Breast epithelium (tissue), 4 donors: ENCODE measurements around the gene VMA21. TPM values are rescaled to one million over a fixed set of nuclear protein-coding genes. Genes with fewer than 3 reads are reported as not detected.
A peak's percentile ranks its signal among the peaks of the same experiment; 100 is the strongest.

Experiments used
- DNase-seq, 2 donors: peaks; one replicate each; pipeline ENCODE4 v3.0.0-alpha.2; 2019; ENCODE audit warnings: low spot score in 2 of 2
- H3K27ac ChIP-seq, 2 donors: fragments of 200-600 bp; sonication (generic) in 1 of 2; one replicate each; pipeline ENCODE4 v1.5.1; 2016 to 2019; ENCODE audit warnings: mild to moderate bottlenecking in 1 of 2
- H3K27me3 ChIP-seq, 2 donors: fragments of 200-600 bp; sonication (generic) in 1 of 2; one replicate each; pipeline versions ENCODE4 v1.5.1 to v1.6.0; 2017 to 2019; ENCODE audit warnings: control low read depth in 1 of 2, mild to moderate bottlenecking in 1 of 2
- H3K36me3 ChIP-seq: fragments of 200-600 bp; one replicate; pipeline ENCODE4 v1.5.1; 2019
- H3K4me1 ChIP-seq, 2 donors: fragments of 200-600 bp; sonication (generic); one replicate each; pipeline ENCODE4 v1.5.1; 2016 to 2019; ENCODE audit warnings: control low read depth in 1 of 2
- H3K4me3 ChIP-seq, 3 donors: fragments of 200-600 bp; sonication (generic); 1 replicate in 2 of 3; 2 replicates in 1 of 3; pipeline ENCODE4 v1.5.1; 2016 to 2019; ENCODE audit warnings: mild to moderate bottlenecking in 3 of 3, moderate library complexity in 2 of 3
- H3K9me3 ChIP-seq, 2 donors: fragments of 200-600 bp; sonication (generic) in 1 of 2; one replicate each; pipeline ENCODE4 v1.5.1; 2016 to 2019; ENCODE audit warnings: control low read depth in 1 of 2
- CTCF ChIP-seq, 3 donors: fragments of 450-650 bp; IDR thresholded peaks; one replicate each; pipeline ENCODE4 v1.5.1; 2016 to 2017; ENCODE audit warnings: antibody characterized with exemption in 3 of 3, mild to moderate bottlenecking in 3 of 3, moderate library complexity in 3 of 3
- POLR2A ChIP-seq: fragments of 450-650 bp; IDR thresholded peaks from one replicate; pipeline ENCODE4 v1.6.1; 2016; ENCODE audit warnings: antibody characterized with exemption, mild to moderate bottlenecking, moderate library complexity
- POLR2AphosphoS5 ChIP-seq, 3 donors: sonication (generic); formaldehyde crosslinking; IDR thresholded peaks; one replicate each; pipeline ENCODE4 v1.6.1; 2017; ENCODE audit warnings: antibody characterized with exemption in 3 of 3
- intact Hi-C: fragments of 100-400 bp; cut with DNase I; formaldehyde crosslinking; loops from one replicate; pipeline ENCODE4 v1.15.1; 2023; ENCODE audit warnings: low total_unique reads
- total RNA-seq, 3 donors: library from RNA; depleted of rRNA; stranded (reverse); fragments of >200 nt; gene quantifications; one replicate each; pipeline ENCODE4 v1.1.0, GENCODE V29; 2016

The VMA21 gene
- total RNA-seq, 3 donors from 2014 or later, result 28.6 to 45.5 (median 32.8) TPM

- intact Hi-C loops, result no loop called here
- peaks cover 0 to 10% of the 10 kb centered on the region in 2 donors for H3K27me3 ChIP-seq
- no peaks in the 10 kb centered on the region for H3K9me3 ChIP-seq
- H3K4me3 ChIP-seq, result no peak overlapping the region
- TF ChIP-seq CTCF (IDR thresholded peaks at IDR 0.05), result no peak
- no peak for TF ChIP-seq POLR2AphosphoS5 (IDR thresholded peaks at IDR 0.05)
- TF ChIP-seq POLR2A, result no peak
- H3K27ac ChIP-seq, result no peak overlapping the region
- DNase-seq, result no peak
- H3K36me3 ChIP-seq, result no peaks in the 10 kb centered on the region
- no peaks in the 10 kb centered on the region for H3K4me1 ChIP-seq
These were observed 31.4 kb upstream of the VMA21 start for GRCh38 chrX:151365579-151365978.

GRCh38 chrX:151370906-151371305 lies 26.1 kb upstream of the VMA21 start:
- peaks cover 0 to 26% of the 10 kb centered on the region in 2 donors for H3K27me3 ChIP-seq
- no peaks in the 10 kb centered on the region for H3K4me1 ChIP-seq
- H3K9me3 ChIP-seq, result no peaks in the 10 kb centered on the region
- H3K36me3 ChIP-seq, result no peaks in the 10 kb centered on the region
- intact Hi-C loops, result no loop called here
- no peak overlapping the region for H3K4me3 ChIP-seq
- TF ChIP-seq POLR2A (no peak), POLR2AphosphoS5 (IDR thresholded peaks at IDR 0.05) (no peak), CTCF (IDR thresholded peaks at IDR 0.05) (no peak)
- H3K27ac ChIP-seq, result no peak overlapping the region
- DNase-seq, result no peak

GRCh38 chrX:151384807-151385206 lies 12.2 kb upstream of the VMA21 start:
- TF ChIP-seq CTCF (IDR thresholded peaks at IDR 0.05), result no peak
- no peak for TF ChIP-seq POLR2AphosphoS5 (IDR thresholded peaks at IDR 0.05)
- TF ChIP-seq POLR2A, result no peak
- no peaks in the 10 kb centered on the region for H3K36me3 ChIP-seq
- H3K9me3 ChIP-seq, result no peaks in the 10 kb centered on the region
- no peak overlapping the region for H3K27ac ChIP-seq
- no peaks in the 10 kb centered on the region for H3K4me1 ChIP-seq
- DNase-seq, result peak in 1 of 2 donors; percentile 49
- H3K27me3 ChIP-seq, result no peaks in the 10 kb centered on the region
- intact Hi-C loops, result no loop called here
- H3K4me3 ChIP-seq, result no peak overlapping the region

GRCh38 chrX:151386838-151387459 lies 10.1 kb upstream of the VMA21 start:
- Histone ChIP-seq H3K27ac (no peak overlapping the region), H3K9me3 (no peaks in the 10 kb centered on the region), H3K4me3 (no peak overlapping the region), H3K27me3 (no peaks in the 10 kb centered on the region), H3K36me3 (no peaks in the 10 kb centered on the region), H3K4me1 (no peaks in the 10 kb centered on the region)
- TF ChIP-seq POLR2A (no peak), POLR2AphosphoS5 (IDR thresholded peaks at IDR 0.05) (no peak), CTCF (IDR thresholded peaks at IDR 0.05) (no peak)
- intact Hi-C loops, result no loop called here
- DNase-seq, result peak in 1 of 2 donors; percentile 69

- Histone ChIP-seq H3K9me3 (no peaks in the 10 kb centered on the region), H3K36me3 (no peaks in the 10 kb centered on the region), H3K4me3 (no peak overlapping the region), H3K27ac (no peak overlapping the region), H3K4me1 (no peaks in the 10 kb centered on the region), H3K27me3 (no peaks in the 10 kb centered on the region)
- DNase-seq, result no peak
- no peak for TF ChIP-seq POLR2AphosphoS5 (IDR thresholded peaks at IDR 0.05)
- TF ChIP-seq CTCF (IDR thresholded peaks at IDR 0.05), result no peak
- no peak for TF ChIP-seq POLR2A
- intact Hi-C loops, result no loop called here
These were observed 5.3 kb upstream of the VMA21 start for GRCh38 chrX:151391722-151392121.
